Kasumi-1 (cell line): ENCODE results near the gene LRRC40.
A peak's percentile ranks its signal among the peaks of the same experiment; 100 is the strongest.
"Not testable (repeated sequence)": the region's sequence is repeated elsewhere in the genome, so short reads cannot be mapped to it uniquely, and the experiment has no call there.

Experiments
- DNase-seq, 2 experiments: peaks; one replicate each; lab custom pipeline; 2025; lab: John Stamatoyannopoulos, UW

The LRRC40 gene

DNA sequence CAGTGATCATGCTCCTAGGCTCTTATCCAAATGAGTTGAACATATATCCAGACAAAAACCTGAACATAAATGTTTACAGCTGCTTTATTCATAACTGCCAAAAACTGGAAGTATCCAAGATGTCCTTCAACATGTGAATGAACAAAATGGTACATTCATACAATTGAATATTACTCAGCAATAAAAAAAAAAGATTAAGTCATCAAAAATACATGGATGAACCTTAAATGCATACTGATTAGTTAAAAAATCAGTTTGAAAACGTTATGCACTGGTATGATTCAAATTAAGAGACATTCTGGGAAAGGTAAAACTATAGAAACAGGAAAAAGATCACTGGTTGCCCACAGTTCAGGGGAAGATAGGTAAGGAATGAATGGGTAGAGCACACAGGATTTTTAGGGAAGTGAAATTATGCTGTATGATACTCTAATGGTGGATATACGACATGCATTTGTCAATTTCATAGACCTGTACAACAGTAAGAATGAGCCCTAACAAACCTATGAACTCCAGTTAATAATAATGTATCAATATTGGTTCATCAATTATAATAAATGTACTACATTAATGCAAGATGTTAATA is 3.1 kb downstream of the LRRC40 start:
- no peak for DNase-seq

DNA sequence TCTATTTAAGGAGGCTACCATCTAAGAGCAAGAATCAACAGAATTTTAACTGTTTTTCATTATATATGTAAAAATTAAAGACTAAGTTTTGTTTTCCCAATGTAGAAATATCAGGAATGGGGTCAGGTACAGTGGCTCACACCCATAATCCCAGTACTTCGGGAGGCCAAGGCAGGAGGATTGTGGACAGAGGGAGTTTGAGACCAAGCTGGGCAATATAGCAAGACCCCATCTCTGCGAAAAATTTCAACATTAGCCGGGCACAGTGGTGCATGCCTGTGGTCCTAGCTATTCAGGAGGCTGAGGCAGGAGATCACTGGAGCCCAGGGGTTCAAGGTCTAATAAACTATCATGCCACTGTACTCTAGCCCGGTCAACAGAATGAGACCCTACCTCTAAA is 5.3 kb downstream of the LRRC40 start:
- no peak for DNase-seq

DNA sequence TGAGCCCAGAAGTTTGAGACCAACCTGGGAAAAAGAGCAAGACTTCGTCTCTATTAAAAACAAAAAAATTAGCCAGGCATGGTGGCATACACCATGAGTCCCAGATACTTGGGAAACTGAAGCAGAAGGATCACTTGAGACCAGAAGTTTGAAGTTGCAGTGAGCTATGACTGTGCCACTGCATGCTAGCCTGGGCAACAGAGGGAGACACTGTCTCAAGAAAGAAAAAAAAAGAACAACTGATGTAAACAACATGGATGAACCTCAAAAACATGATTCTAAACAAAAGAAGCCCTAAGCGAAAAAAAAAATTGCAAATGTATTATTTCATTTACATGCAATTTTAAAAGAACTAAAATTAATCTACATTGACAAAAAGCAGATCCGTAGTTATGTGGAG is 9.0 kb downstream of the LRRC40 start:
- DNase-seq, result no peak

DNA sequence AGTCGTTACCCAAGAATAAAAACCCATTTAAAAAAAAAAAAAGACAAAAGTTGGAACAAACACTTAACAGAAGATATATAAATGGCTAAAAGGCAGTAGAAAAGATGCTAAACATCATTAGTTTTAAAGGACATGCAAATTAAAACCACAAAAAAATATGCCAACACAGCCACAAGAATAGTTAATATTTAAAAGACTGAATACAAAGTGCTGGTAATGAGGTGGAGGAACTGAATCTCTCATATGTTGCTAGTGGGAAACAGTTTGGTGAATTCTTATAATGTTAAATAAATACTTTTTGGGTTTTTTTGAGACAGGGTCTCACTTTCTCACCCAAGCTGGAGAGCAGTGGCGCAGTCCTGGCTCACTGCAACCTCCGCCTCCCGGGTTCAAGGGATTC is 10.0 kb downstream of the LRRC40 start:
- no peak for DNase-seq

DNA sequence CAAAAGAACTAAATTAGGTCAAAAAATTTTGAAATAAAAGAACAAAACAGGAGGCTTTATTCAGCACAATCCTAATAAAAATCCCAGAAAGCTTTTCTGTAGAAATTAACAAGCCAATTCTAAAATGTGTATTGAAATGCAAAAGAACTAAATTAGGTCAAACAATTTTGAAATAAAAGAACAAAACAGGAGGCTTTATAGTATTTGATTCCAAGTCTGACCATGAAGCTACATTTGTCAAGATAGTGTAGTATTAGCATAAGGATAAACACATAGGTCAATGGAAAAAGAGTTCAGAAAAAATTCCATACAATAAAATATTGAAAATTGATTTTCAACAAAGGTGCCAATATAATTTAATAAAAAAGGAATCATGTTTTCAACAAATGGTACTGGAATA is 10.8 kb downstream of the LRRC40 start:
- DNase-seq, result no peak

DNA sequence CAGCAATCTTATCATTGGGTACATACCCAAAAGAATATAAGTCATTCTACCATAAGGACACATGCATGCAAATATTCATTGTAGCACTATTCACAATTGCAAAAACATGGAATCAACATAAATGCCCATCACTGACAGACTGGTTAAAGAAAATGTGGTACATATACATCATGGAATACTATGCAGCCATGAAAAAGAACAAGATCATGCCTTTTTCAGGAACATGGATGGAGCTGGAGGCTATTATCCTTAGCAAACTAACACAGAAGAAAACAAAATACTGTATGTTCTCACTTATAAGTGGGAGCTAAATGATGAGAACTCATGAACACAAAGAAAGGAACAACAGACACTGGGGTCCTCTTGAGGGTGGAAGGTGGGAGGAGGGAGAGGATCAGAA is 12.9 kb downstream of the LRRC40 start:
- DNase-seq, result not testable (repeated sequence)

DNA sequence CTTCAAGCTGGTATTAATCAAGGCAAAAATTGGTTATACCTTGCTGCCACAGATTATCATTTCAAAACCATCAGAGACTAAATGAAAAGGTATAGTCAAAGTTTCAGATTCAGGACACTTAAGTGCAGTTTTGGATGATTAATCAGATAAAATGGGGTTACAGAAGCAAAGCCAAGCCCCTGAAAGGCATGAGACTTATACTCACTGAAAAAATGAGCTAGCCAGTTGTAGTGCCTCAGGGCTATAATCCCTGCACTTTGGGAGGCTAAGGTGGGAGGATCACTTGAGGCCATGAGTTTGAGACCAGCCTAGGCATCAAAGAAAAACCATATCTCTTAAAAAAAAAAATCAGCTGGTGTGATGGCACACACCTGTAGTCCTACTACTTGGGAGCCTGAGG is 15.2 kb downstream of the LRRC40 start:
- DNase-seq, result no peak

DNA sequence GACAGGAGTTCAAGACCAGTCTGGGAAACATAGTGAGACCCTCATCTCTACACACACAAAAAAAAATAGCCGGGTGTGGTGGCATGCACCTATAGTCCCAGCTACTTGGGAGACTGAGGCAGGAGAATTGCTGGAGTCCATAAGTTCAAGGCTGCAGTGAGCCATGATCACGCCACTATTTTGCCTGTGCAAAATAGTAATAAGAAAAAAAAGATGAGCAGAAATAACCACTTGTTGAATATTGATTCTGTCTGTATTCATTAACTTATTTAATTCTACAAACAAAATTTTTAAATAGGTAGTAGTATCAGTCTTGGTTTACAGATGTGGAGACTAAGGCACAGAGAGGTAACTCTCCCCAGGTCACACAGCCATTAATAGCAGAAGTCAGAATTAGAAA is 16.9 kb downstream of the LRRC40 start:
- no peak for DNase-seq

DNA sequence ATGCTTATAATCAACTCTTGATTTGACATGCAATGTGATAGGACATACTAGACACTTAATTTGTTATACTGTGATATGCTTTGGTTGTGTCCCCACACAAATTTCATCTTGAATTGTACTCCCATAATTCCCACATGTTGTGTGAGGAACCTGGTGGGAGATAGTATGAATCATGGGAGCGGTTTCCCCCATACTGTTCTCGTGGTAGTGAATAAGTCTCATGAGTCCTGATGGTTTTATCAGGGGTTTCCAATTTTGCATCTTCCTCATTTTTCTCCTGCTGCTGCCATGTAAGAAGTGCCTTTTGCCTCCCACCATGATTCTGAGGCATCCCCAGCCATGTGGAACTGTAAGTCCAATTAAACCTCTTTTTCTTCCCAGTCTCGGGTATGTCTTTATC is 20.2 kb downstream of the LRRC40 start:
- not testable (repeated sequence) for DNase-seq

DNA sequence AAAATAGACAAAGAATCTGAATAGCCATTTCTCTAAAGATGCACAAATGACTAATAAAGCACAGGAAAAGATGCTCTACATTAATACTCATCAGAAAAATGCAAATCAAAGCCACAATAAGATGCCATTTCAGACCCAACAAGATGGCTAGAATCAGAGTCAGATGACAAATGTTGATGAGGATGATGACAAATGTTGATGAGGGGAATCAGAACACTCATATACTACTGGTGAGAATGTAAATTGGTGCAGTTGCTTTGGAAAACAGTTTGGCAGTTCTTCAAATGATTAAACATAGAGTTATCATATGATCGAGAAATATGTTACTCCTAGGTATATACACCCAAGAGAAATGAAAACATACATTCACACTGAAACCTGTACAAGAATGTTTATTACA is 33.9 kb downstream of the LRRC40 start:
- no peak for DNase-seq

DNA sequence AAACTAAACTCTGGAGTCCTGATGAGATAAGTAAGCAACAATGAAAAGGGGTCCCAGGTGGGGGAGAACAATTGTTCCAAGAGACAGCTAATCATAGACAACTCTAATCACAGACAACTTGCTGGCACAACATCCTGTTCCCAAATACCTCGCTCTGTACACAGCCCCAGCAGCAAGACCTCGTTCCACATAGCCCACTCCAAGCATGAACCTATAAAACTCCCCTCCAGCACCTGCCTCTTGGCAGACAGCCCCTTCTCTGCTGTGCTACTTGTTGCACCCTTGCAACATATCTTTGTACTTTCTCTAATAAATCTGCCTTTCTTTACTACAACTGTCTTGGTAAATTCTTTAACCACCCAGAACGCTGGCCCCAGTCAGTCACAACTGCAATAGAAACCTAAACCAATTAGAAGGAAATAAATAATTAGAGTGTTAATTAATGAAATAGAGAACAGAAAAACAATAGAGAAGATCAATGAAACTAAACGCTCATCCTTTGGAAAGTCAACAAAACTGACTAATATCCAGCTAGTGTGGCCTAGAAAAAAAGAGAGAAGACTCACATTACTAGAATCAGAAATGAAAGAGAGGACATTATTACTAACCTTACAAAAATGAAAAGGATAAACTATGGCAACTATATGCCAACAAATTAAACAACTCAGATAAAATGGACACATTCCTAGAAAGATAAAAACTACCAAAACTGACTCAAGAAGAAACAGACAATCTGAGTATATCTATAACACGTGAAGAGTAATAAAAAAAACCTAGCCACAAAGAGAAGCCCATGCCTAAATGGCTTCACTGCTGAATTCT is 36.1 kb downstream of the LRRC40 start:
- no peak for DNase-seq

DNA sequence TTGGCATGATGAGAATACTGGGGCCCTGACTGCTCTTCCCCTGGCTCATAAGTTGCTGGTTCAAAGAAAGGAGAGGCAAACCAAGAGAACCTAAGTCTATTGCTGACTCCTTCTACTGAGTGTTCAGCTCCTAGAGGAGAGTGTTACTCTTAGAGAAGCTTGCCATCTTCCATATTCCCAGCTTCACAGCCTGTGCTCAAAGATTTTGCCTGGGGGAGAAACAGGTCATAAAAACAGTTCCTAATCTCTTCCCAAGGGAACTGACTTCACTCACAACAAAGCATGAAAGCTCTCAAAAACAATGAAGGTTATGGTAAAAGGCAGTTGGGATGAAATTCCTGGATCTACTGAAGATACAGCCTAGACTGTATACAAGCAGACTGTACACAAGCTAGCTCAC is 37.1 kb downstream of the LRRC40 start:
- no peak for DNase-seq

DNA sequence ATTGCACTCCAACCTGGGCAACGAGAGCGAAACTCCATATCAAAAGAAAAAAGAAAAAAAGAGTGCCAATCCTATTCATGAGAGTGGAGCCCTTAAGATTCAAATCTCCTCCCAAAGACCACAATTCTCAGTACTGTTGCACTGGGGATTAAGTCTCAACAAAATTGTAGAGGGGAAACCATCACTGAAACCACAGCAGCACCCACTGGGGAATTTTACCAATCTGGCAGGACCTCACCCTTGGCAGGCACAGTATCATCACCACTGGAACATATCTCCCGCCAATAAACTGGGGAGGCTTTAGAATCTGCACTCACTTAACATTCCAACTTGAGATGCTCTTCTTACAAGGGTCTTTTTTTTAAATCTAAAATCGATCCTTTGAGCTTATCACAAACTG is 41.0 kb downstream of the LRRC40 start:
- no peak for DNase-seq

DNA sequence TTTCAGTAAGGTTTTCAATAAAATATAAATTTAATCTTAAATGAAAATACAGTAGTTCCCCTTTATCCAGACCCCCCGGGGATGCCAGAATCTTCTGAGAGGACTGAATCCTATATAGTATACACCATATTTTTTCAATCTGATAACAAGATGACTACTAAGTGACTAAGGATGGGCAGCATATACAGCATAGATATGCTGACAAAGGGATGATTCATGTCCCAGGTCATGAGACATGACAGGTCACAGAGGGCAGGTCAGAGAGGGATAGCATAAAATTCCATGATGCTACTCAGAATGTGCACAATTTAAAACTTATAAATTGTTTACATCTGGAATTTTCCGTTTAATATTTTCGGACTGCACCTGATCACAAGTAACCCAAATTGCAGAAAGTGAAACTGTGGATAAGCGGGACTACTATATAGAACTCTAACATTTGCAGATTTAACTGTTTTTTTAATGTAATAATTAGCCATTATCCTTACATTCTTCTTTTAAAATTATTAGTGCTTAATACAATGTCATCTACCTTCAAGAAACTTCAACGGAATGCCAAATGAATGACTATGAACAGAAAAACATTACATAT is 48.8 kb downstream of the LRRC40 start:
- DNase-seq, result no peak

DNA sequence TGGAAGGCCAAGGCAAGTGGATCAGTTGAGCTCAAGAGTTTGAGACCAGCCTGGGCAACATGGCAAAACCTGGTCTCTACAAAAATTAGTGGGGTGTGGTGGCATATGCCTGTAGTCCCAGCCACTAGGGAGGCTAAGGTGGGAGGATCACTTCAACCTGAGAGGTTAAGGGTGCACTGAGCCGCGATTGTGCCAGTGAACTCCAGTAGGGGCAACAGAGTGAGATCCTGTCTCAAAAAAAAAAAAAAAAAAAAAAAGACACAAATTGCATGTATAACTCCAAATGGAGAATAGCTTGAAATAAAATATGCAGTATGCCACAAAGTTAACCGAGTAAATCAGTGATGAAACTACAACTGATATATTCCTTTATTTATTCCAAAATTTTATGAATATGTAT is 51.6 kb downstream of the LRRC40 start:
- no peak for DNase-seq

DNA sequence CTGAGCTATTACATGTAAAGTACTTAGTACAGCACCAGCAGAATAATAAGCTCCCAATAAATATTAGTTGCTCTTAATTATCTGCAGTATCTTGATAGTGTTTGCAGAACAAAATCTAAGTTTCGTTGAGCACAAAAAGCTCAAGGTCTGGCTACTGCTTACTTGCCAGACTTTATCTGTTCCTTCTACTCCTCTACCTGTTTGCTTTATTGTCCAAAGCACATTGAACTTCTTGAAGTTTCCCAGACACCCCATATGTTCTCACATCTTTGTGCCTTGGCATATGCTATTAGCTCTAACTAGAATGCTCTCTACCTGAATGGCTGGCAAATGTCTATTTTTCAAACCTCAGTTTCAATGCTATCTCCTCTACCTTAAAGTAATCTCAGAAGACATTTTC is 54.9 kb downstream of the LRRC40 start:
- no peak for DNase-seq

DNA sequence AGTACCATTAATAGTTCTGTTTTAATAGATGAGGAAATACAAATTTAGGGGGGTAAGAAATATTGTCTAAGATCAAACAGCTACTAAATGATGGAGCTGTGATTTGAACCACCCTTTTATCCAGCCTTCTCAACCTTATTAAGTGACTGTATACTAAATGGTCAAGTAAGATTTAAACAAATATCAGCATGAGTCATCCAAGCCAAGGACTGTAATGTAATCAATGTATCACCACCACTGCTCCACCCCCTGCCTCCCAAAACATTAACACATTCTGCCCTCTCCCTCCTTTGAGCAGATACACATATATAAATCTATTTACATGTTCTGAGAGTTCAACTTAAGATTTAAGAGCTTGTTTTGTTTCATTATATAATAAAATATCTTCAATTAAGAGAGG is 58.9 kb downstream of the LRRC40 start:
- no peak for DNase-seq

DNA sequence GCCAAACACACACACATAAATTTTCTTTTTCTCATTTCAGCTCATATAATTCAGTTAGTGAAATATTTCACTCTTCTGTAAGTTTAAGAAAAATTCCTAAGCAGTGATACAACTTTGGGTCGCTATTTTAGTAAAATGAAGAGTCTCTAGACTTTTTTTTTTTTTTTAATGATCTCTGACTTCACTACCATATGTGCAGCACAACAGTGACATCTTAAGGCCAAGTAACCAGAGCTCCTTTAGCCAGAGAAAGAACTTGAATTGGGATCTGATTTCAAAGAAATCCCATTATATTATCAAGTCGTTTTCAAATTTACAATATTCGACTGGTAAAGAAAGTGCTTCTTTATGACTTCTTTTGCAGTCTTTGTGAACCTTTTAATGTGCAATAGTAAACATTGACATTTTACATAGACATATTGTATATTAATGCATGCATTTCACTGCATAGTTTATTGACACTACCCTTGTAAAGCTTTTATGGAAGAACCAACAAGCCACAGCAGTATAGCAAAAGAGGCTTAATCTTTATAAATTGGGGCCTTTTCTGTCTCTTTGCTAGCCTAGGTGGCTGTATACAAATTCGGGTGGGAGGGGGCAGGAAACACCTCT is 62.2 kb downstream of the LRRC40 start:
- DNase-seq, result peak in 1 of 2 experiments; percentile 27

DNA sequence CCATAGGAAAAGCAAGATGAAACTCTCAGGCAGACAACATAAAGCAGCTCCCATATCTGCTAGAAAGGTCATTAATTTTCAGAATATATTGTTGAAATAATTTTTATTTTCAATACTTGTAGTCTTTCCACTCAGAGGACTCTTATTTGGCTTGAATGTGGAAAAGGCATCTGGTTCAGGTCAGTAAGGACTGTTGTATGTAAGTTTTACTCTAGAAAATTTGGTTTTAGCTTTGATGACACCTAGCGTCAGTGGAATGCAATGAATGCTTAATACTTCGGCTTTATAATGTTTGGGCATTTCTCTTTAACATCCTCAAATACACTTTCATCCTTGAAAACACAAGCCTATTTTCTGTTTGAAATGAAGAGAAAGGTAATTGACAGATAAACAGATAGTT is 63.3 kb downstream of the LRRC40 start:
- DNase-seq, result peak in 1 of 2 experiments; percentile 4

DNA sequence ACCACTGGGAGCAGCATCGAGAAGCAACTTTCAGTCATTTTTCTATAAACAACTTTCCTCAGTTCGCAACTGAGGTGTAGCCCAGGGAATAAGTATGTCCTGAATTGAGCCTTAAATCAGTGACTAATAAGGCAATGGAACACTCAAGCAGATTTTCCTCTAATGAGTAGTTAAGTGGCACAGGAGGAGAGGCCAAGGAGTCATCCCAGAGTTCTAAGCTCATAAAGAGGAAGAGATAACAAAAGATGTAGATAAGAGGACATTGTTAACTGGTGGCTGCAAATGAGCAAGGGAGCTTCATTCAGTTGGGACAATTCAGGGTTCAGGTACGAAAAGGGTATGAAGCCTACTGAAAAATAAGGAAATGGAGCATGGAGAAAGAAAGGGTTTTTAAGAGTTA is 64.5 kb downstream of the LRRC40 start:
- no peak for DNase-seq

DNA sequence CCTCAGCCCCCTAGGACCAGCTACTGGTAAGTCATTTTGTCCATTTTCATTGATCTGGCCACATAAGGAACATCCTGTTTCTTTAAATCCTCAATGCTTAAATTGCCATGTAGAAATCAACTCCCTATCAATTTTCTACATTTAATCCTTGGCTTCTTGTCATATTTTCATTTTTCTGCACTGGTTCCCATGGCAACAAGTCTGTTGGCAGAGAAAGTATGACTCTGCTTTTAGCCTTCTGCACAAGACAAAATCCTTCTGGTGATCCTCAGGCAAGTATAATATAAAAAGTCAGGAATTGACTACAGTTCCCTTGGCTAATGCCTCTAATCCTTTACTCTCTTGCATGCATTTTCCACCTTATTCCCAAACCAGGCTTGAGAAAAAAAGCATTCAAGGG is 65.0 kb downstream of the LRRC40 start:
- DNase-seq, result no peak

DNA sequence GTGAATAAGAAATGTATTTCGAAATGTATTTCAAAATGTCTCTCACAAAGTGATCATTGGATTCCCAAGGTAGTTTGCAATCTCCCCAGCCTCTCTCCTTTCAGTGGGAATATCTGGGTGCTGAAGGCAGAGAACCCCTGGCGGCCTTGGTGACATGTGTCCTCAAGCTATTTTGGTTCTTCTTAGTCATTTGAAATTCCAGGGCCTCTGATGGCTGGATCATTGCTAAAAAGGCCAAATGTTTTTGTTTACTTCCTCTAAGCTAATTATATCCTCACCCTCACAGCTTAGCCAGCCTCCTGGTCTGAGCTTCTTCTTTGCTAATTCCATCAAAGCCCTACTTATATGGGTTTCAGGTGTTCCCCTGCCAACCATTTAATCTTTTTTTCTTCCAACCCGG is 71.2 kb downstream of the LRRC40 start:
- DNase-seq, result no peak

DNA sequence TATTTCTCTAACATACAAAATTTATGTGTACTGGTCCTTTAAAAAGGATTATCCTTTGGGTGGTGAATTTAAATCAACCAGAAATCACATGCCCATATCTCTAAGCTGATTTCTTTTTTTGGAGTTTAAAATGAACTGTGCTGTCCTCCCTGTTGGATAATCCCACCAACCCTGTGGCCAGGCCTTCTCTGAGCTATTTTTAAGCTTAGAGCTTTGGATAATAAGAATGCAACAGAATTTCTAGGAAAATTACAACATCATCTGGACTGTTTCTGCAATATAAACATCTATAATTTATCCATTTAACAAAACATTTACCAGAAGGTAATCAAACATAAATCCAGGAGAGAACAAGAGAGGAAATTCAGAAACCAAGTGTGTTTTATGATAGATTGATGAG is 88.3 kb downstream of the LRRC40 start:
- no peak for DNase-seq
